ENCODE results near the gene CHCHD3. TPM values are rescaled to one million over a fixed set of nuclear protein-coding genes. Genes with fewer than 3 reads are reported as not detected.

The CHCHD3 gene
- polyA plus RNA-seq, 1 donor (not counting 4 experiments of a cell fraction or from before 2014, with no cell fraction given): 59.2 TPM

DNA sequence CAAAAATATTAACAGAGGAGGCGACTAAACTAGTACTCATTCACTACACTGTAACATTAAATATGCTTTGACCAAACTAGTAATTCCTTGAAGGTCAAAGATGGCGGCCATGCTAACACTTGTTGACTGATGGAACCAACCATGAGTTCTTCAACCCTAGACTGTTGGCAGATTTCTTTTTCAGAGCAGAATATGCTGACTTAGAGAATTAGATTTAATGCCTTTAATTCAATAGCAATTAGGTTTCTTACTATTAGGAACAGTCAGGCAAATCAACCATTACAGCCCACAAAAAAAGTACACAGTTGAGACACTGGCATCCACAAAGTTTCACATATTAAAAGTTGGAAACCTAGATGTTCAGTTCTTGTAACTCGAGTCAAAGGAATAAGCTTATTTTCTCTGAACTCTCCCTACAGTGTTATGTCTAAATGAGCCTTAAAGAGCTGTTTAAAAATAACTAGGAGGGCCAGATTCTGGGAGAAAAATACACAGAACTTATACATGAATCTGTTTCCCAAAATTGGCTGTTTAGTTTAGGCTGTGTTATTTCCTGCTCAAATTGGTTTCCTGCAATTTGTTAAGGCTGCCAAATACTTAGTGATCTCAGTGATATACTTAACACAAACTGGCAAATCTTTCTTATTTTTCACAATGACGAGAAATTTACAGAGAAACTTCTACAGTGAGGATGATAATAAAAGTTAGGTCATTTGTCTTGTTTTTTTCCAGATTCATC, 17.6 kb downstream of the CHCHD3 start:
- no peak overlapping the region for H3K4me3 ChIP-seq (ENCODE audit: control insufficient read depth in 2 of 3, extremely low read depth in 1 of 3, insufficient read depth in 2 of 3, low read depth in 1 of 3, low read length in 3 of 3)
- no peaks in the 10 kb centered on the region for H3K27me3 ChIP-seq (ENCODE audit: control insufficient read depth, extremely low read depth, insufficient read depth, low read length)
- peaks cover 4% of the 10 kb centered on the region for H4K20me1 ChIP-seq (ENCODE audit: control insufficient read depth, extremely low read depth, insufficient read depth, low read length)
- no peaks in the 10 kb centered on the region for H3K4me1 ChIP-seq (ENCODE audit: control insufficient read depth, extremely low read depth, insufficient read depth, low read length)
- FAIRE-seq (no peak), DNase-seq (ENCODE audit: low read depth, low spot score) (no peak)
- H3K4me2 ChIP-seq (ENCODE audit: control insufficient read depth, extremely low read depth, insufficient read depth, low read depth, low read length): no peak overlapping the region
- peaks cover 4 to 6% of the 10 kb centered on the region in 2 experiments for H3K36me3 ChIP-seq (ENCODE audit: control insufficient read depth in 2 of 2, extremely low read depth in 1 of 2, insufficient read depth in 2 of 2, low read length in 2 of 2)
- no peak overlapping the region for H3K27ac ChIP-seq (ENCODE audit: control insufficient read depth, insufficient read depth, low read length)
- no peaks in the 10 kb centered on the region for H3K9me3 ChIP-seq (ENCODE audit: control insufficient read depth, low read depth, low read length)
- no peaks in the 10 kb centered on the region for H3K9me1 ChIP-seq (ENCODE audit: control insufficient read depth, extremely low read depth, insufficient read depth, low read length)
- dilution Hi-C loops (cut with MboI; ENCODE audit: extremely low pct_ligation_motif_present, low sequenced_read_pairs): no loop called here
- no peak overlapping the region for H3K9ac ChIP-seq (ENCODE audit: control insufficient read depth, extremely low read depth, insufficient read depth, low read length)
- TF ChIP-seq CTCF (optimal IDR thresholded peaks at IDR 0.05 in 1 of 3, IDR thresholded peaks at IDR 0.05 in 1 of 3, conservative IDR thresholded peaks at IDR 0.05 in 1 of 3; ENCODE audit: extremely low read depth in 1 of 3, insufficient read depth in 2 of 3, low read length in 3 of 3): no peak
- TF ChIP-seq EZH2 (IDR thresholded peaks at IDR 0.05; ENCODE audit: low read length): no peak
- H2AFZ ChIP-seq (ENCODE audit: control insufficient read depth, low read length): no peak overlapping the region
- H3K79me2 ChIP-seq (ENCODE audit: control insufficient read depth, insufficient read depth, low read length): peaks cover 56% of the 10 kb centered on the region

GRCh38 chr7:133061792-133062191, 20.1 kb downstream of the CHCHD3 start:
- peaks cover 4% of the 10 kb centered on the region for H4K20me1 ChIP-seq (ENCODE audit: control insufficient read depth, extremely low read depth, insufficient read depth, low read length)
- FAIRE-seq (no peak), DNase-seq (ENCODE audit: low read depth, low spot score) (no peak)

More at GRCh38 chr7:133061792-133062191, 20.1 kb downstream of the CHCHD3 start:
- Histone ChIP-seq H3K9me3 (ENCODE audit: control insufficient read depth, low read depth, low read length) (no peaks in the 10 kb centered on the region), H3K27ac (ENCODE audit: control insufficient read depth, insufficient read depth, low read length) (no peak overlapping the region), H2AFZ (ENCODE audit: control insufficient read depth, low read length) (no peak overlapping the region), H3K4me2 (ENCODE audit: control insufficient read depth, extremely low read depth, insufficient read depth, low read depth, low read length) (no peak overlapping the region), H3K4me1 (ENCODE audit: control insufficient read depth, extremely low read depth, insufficient read depth, low read length) (no peaks in the 10 kb centered on the region), H3K9ac (ENCODE audit: control insufficient read depth, extremely low read depth, insufficient read depth, low read length) (no peak overlapping the region), H3K79me2 (ENCODE audit: control insufficient read depth, insufficient read depth, low read length) (peaks cover 71% of the 10 kb centered on the region), H3K27me3 (ENCODE audit: control insufficient read depth, extremely low read depth, insufficient read depth, low read length) (no peaks in the 10 kb centered on the region), H3K4me3 (ENCODE audit: control insufficient read depth in 2 of 3, extremely low read depth in 1 of 3, insufficient read depth in 2 of 3, low read depth in 1 of 3, low read length in 3 of 3) (no peak overlapping the region), H3K36me3 (ENCODE audit: control insufficient read depth in 2 of 2, extremely low read depth in 1 of 2, insufficient read depth in 2 of 2, low read length in 2 of 2) (no peaks in the 10 kb centered on the region), H3K9me1 (ENCODE audit: control insufficient read depth, extremely low read depth, insufficient read depth, low read length) (no peaks in the 10 kb centered on the region)
- dilution Hi-C loops (cut with MboI; ENCODE audit: extremely low pct_ligation_motif_present, low sequenced_read_pairs): no loop called here
- TF ChIP-seq CTCF (optimal IDR thresholded peaks at IDR 0.05 in 1 of 3, IDR thresholded peaks at IDR 0.05 in 1 of 3, conservative IDR thresholded peaks at IDR 0.05 in 1 of 3; ENCODE audit: extremely low read depth in 1 of 3, insufficient read depth in 2 of 3, low read length in 3 of 3) (no peak), EZH2 (IDR thresholded peaks at IDR 0.05; ENCODE audit: low read length) (no peak)
